Embryonic facial prominence (tissue), 1 donor: Measurements from ENCODE around the gene FAF2.
"Not testable (repeated sequence)": the region's sequence is repeated elsewhere in the genome, so short reads cannot be mapped to it uniquely, and the experiment has no call there.

Experiments
- DNase-seq: peaks from one replicate; pipeline ENCODE4 v3.0.0-alpha.2; 2016; ENCODE audit errors: extremely low spot score

Gene FAF2

DNA sequence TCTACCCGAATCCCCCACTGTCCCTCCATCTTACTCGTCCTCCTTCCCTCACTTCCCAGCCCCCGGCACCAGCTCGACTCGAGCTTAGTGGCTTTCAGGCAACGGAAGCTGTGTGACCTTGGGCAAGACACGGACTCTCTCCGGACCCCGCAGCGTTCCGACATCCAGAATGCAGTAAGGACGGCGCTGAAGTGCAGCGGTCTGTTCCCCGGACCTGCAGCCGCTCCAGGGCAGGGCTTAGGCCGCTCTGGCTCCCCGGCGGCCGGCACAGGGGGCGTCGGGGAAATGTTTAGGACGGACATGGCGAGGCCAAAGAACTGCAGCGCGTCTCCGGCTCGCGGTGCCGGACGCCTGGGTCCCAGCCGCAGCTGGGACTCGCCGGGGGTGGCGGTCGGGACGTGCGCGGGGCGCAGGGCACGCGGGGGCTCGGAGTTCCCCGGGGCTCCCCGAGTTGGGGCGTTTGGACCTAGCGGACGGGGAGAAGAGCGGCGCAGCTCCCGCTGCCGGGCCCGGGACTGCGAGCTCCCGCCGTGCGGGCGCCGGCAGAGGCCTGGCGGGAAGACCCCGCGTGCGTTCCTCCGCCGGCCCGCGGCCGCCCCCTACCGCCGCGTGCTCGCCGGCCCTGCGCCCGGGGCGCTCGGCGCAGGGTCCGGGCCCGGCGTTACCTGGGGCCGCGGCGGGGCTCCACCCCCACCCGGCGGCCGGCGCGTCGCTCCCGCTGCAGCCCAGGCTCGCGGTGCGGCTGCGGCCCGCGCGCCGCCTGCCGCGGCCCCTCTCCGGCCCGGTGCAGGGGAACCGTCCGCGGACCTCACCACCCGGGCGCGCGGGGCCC is 94.6 kb downstream of the FAF2 start:
- DNase-seq: no peak

DNA sequence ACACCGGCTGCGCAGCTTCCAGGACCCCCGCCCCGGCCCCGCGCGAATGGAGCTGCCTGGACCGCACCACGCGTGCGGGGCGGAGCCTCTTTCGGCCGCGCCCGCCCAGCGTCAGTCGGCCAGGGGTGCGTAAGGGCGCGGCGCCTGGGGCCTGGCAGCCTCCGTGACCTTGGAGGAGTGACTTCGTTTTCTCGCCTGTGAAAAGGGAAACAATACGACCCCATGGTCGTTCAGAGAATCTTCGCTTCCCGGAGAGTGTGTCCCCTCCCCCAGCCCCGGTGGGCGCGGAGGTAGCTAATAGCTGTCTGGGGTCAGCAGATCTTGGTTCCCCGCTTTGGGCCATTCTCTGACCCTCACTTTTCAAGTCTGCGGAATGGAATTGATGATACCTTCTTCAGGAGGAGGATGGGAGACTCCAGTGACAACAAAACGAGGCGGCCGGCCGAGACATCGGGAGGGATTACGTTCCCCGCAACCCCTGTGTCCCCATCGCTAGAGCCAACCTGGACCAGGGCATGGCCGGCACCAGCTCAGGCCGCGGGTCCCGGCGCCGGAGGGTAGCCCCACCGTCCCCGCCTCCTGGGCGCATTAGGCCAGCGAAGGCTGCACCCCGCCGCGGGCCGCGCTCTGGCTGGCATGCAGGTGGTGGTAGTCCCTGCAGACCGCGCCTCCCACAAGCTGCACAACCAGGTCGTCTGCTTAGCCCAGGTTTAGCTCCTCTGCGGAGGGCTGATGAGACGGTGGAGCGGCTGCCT is 95.4 kb downstream of the FAF2 start:
- DNase-seq: no peak

DNA sequence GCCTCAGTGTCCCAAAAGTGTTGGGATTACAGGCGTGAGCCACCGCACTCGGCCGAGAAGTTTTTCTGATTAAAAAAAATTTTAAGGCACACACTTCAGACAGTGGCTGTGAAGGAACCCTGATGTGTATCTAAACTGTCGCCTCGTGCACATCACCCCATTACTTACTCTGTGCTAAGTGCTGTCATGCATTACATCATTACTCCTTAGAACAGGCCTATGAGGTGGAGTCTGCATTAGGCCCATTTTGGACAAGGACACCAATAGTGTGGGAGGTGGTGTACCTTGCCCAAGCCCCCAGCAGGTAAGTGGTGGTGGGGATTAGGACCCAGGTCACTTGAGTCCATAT is 97.2 kb downstream of the FAF2 start:
- DNase-seq: no peak

DNA sequence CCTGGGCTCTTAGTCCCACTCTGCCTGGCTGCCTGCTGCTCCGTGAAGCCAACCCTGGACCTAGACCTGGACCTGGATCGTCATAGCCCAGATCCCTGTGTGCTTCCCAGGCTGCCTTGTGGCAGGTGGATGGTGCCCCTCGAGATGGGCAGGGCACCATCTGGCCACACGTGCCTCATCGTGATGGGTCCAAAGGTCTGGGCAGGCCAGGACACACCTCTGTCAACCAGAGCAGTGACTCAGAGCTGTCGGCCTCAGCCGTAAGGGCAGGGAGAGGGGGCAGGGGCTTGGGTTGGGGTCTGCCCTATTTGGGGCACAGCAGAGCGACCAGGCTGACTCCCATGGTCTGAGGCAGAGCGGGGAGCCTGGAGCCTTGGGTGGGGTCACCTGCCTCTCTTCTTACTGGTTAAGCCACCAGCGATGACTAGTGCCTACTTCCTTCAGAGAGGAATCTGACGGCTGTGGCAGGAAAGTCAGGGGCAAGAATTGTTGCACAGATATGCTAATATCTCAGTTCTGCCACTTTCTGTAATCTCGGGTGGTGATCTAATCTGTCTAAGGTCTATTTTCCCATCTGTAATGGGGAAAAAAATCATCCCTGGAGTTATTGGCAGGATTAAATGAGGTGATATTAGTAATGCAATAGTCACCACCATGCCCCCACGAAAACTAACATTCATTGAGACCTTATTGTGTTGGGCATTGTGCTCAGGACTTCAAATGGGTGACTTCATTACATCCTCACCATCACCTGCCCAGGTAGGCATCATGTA is 97.7 kb downstream of the FAF2 start:
- no peak for DNase-seq

DNA sequence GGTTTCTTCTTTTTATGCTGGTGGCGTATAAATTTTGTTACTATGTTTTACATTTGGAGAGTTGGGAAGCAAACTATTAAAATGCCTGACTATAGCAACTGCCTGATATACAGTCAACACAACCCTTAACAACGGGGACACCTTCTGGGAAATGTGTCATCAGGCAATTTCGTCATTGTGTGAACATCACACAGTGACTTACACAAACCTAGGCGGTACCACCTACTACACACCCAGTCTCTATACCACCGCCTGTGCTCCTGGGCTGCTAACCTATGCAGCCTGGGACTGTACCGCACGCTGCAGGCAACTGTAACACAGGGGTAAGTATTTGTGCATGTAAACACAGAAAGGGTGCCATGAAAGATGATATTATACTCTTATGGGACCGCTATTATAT is 99.6 kb downstream of the FAF2 start:
- DNase-seq: no peak

DNA sequence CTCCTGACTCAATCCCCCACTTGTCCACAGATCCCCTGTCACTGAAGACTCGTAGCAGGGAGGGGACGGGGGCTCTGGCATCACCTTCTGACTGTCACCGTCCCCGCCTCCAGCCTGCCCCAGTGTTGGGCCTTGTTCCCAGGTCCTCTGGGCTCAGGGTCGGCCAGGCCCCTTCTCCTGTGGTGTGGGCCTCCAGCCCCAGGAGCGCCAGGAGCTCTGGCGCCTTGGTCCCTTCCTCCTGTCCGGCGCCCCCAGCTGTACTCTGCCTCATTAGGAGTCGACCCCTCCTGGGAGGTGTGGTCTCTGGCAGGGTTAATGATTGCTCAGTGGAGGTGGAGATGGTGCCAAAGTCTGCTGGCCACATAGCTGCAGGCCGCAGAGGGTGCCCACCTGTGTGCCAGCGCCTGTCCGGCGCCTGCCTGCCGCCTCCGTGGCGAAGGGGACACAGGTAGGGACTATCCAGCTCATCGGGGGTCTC is 100.8 kb downstream of the FAF2 start, which contains the start of gene CDHR2:
Gene CDHR2, plus strand, starts transcription at position 376 of the 478 bp plus-strand sequence. CDS start 16,011 bp downstream, outside the sequence.
- no peak for DNase-seq

DNA sequence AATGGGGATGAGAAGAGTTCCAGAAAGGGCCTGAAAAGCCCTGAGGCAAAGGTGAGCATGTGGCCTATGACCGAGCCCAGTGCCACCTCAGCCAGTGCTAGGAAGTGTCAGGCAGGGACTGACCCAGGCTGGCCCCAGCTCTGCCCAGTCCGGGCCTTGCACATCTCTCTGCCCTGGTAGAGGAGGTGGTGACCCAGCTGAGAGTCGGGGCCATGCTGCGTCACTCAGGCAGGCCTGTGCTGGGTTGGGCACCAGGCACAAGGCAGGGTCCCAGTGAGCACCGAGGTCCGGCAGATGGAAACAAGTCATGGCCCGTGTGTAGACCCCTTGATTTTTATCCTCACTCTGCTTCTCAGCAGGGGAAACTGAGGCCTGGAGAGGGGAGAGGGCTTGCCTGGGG is 101.7 kb downstream of the FAF2 start:
- no peak for DNase-seq

DNA sequence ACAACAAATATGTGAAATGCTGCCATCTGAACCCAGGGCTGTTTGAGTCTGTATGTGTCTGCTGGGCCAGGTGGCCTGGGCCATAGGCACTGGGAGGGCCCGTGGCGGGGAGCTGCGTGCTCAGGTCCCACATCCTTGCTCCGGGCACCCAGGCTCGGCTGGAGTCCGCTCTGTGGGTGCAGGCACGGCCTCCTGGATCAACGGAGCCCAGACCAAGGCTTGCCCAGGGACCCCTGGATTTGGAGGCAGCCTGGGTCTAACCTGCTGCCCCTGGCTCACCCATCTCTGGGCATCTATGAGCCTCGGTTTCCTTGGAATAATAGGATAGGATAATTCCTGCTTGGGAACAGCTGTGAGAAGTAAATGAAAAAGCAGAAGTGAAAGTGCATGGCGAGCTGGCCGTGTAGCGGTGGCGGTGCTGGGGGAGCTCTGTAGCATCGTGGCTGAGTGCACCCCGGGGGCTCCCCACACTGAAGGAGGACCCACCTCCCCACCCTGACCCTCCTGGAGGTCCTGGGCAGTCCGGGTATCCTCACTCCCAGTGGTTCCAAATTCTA is 102.2 kb downstream of the FAF2 start:
- DNase-seq: no peak

DNA sequence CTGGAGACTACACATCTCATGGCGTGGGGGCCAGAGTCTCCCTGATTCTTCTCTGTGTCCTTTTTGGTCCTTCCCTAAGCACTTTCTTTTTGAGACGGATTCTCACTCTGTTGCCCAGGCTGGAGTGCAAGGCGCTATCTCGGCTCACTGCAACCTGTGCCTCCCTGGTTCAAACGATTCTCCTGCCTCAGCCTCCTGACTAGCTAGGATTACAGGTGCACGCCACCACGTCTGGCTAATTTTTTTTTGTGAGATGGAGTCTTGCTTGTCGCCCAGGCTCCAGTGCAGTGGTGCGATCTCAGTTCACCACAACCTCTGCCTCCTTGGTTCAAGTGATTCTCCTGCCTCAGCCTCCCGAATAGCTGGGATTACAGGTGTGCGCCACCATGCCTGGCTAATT is 102.8 kb downstream of the FAF2 start:
- DNase-seq: not testable (repeated sequence)

DNA sequence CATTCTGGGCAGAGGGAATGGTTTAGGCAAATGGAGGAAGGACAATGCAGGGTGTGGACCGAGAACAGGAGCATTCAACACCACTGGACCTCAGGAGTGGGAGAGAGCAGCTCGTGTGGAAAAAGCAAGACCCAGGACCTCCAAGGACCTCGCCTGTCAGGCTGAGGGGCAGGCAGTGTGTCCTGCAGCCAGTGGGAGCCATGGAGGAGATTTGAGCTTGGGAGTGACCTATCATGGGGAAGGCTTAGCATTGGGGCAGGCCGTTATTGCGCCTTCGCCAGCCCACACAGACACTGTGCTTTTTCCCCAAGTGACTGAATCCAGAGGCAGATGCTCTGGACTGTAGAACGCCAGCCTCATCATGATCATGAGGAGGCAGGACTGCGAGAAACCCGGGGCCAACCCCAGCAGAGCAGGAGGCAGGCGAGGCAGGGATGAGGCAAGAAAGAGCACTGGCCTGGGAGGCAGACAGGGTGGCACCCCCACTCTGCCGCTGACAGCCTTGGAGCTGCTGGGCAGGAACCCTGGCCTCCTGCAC is 104.2 kb downstream of the FAF2 start:
- DNase-seq: no peak

DNA sequence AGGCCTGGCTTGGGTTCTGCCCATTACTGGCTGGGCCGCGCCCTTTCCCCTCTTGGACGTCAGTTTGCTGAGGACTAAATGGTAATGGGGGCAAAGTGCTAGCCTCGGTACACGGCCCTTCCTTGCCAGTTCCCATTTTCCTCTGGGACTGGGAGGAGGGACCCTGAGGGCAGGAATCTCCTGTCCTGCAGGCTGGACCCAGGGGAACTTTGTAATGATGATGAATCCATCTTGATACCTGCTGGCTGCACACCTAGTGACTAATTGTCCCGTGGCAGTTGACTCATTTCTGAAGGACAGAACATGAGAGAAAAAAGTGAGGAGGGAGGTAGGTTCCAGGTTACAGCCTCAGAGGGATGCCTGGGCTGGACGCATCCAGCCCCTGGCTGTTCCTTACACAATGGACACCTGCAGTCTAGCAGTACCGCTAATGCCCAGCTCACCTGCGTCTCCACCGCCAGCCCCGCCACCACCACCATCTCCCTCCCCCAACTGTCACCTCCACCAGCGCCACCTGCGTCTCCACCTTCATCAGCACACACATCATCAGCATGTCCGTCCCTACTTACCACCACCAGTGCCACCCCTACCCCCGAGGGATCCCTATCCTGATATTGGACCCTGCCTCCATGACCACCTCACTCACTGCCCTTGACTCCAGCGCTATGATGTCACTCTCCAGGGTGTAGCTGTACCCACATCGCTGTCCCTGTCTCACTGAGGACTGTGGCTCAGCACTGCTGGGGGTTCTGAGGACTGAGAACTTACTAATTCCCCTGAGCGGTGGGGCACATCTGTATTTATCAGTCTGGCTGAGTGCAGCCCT is 105.3 kb downstream of the FAF2 start:
- no peak for DNase-seq

DNA sequence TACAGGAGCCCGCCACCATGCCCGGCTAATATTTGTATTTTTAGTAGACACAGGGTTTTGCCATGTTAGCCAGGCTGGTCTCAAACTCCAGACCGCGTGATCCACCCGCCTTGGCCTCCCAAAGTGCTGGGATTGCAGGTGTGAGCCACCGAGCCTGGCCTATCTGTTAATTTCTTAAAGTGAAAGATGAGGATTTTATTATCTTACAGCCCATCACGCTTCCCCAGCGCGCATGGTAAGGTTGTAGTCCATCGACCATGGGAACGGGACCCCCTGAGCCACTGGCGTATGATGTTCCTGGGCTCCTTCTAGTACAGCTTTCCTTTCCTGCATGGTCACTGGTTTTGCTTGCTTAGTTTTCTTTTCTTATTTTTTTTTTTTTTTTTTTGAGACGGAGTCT is 109.7 kb downstream of the FAF2 start:
- no peak for DNase-seq
